PC-9 (cell line): ENCODE data around the gene SP100. TPM values are rescaled to one million over a fixed set of nuclear protein-coding genes. Genes with fewer than 3 reads are reported as not detected.

Experiments
- BruUV-seq: library from RNA; stranded (reverse); fragments of 400-500 nt; replicated peaks from 2 replicates; lab custom pipeline; 2021; lab: Mats Ljungman, UMichigan
- CTCF ChIA-PET: fragments of 300-600 bp; sonication (Branson Sonifier 250); formaldehyde crosslinking; loops from one replicate; lab custom pipeline; 2022; ENCODE audit warnings: antibody characterized with exemption; lab: Charles Lee
- POLR2A ChIA-PET: fragments of 300-600 bp; sonication (Branson Sonifier 250); formaldehyde crosslinking; loops from one replicate; lab custom pipeline; 2022; ENCODE audit warnings: antibody characterized with exemption; ENCODE audit not compliant: unreplicated experiment; lab: Charles Lee
- DNase-seq, 2 experiments: peaks; one replicate each; pipeline versions ENCODE4 v3.0.0 to v3.0.0-alpha.2; 2015 to 2022; ENCODE audit warnings: mixed read lengths in 1 of 2
- H2AFZ ChIP-seq: fragments of 200-600 bp; sonication (generic); 2 replicates; pipeline ENCODE4 v1.8.1; 2017; ENCODE audit warnings: antibody characterized with exemption
- H3F3A ChIP-seq: fragments of 200-600 bp; sonication (generic); 2 replicates; pipeline ENCODE4 v1.8.1; 2017; ENCODE audit warnings: antibody characterized with exemption, mild to moderate bottlenecking, low read depth; ENCODE audit not compliant: insufficient read depth
- H3K27ac ChIP-seq: fragments of 200-600 bp; sonication (generic); 2 replicates; pipeline ENCODE4 v1.6.1; 2016; ENCODE audit warnings: mixed run types
- H3K27me3 ChIP-seq: fragments of 200-600 bp; sonication (generic); 2 replicates; pipeline ENCODE4 v1.6.1; 2016; ENCODE audit warnings: low read depth, mixed run types; ENCODE audit not compliant: insufficient read depth
- H3K36me3 ChIP-seq: fragments of 200-600 bp; sonication (generic); 2 replicates; pipeline ENCODE4 v1.6.1; 2016; ENCODE audit warnings: low read depth, mixed run types
- H3K4me1 ChIP-seq: fragments of 200-600 bp; sonication (generic); replicated peaks from 2 replicates; pipeline ENCODE4 v1.6.1; 2016; ENCODE audit warnings: mixed run types; ENCODE audit not compliant: insufficient read depth
- H3K4me2 ChIP-seq: fragments of 200-600 bp; sonication (generic); 2 replicates; pipeline ENCODE4 v1.6.1; 2017; ENCODE audit warnings: mixed run types
- H3K4me3 ChIP-seq: fragments of 200-600 bp; sonication (generic); 2 replicates; pipeline ENCODE4 v1.6.1; 2016; ENCODE audit warnings: mixed run types
- H3K79me2 ChIP-seq: fragments of 200-600 bp; sonication (generic); 2 replicates; pipeline ENCODE4 v1.6.1; 2017; ENCODE audit warnings: low read depth, mixed run types
- H3K9me2 ChIP-seq: fragments of 200-600 bp; sonication (generic); 2 replicates; pipeline ENCODE4 v1.8.1; 2017; ENCODE audit warnings: mild to moderate bottlenecking; ENCODE audit not compliant: insufficient read depth
- H3K9me3 ChIP-seq: fragments of 200-600 bp; sonication (generic); 2 replicates; pipeline ENCODE4 v1.8.1; 2016; ENCODE audit warnings: low read depth; ENCODE audit not compliant: insufficient read depth
- H4K20me1 ChIP-seq: fragments of 200-600 bp; sonication (generic); 2 replicates; pipeline ENCODE4 v1.8.1; 2017; ENCODE audit not compliant: insufficient read depth
- CTCF ChIP-seq: fragments of 200-600 bp; sonication (generic); conservative IDR thresholded peaks from 2 replicates; pipeline ENCODE4 v1.6.1; 2017; ENCODE audit warnings: mixed run types, antibody characterized with exemption, mild to moderate bottlenecking, moderate library complexity
- EZH2 ChIP-seq: fragments of 200-600 bp; sonication (generic); IDR thresholded peaks from 2 replicates; pipeline ENCODE4 v1.8.0; 2017; ENCODE audit warnings: antibody characterized with exemption, low read depth
- intact Hi-C: fragments of 100-400 bp; cut with micrococcal nuclease; formaldehyde crosslinking; loops from one replicate; pipeline ENCODE4 v1.10.0; 2022; ENCODE audit not compliant: unreplicated experiment
- total RNA-seq: library from RNA; stranded (reverse); gene quantifications from 2 replicates; pipeline ENCODE4 v1.2.3, GENCODE V29; 2021

Gene SP100
- total RNA-seq, 1 experiment from 2014 or later = 61.7 TPM

- Histone ChIP-seq H3F3A (peaks cover 11% of the 10 kb centered on the region; the same call in 1 of the 2 replicates), H3K79me2 (no peaks in the 10 kb centered on the region), H4K20me1 (no peaks in the 10 kb centered on the region), H3K9me2 (no peaks in the 10 kb centered on the region), H3K4me1 (peaks cover 6% of the 10 kb centered on the region; the same call in 1 of the 2 replicates), H3K27ac (0 out of 2 replicates have a peak overlapping the region, but pooled peaks have one; percentile 21), H3K4me3 (no peak overlapping the region), H2AFZ (no peak overlapping the region), H3K36me3 (no peaks in the 10 kb centered on the region), H3K27me3 (no peaks in the 10 kb centered on the region), H3K9me3 (peaks cover 31% of the 10 kb centered on the region), H3K4me2 (no peak overlapping the region)
- DNase-seq = peak in 1 of 2 experiments; percentile 86
- CTCF ChIA-PET = no interaction called here
- TF ChIP-seq CTCF (no peak), EZH2 (no peak)
- intact Hi-C loops = no loop called here
- no TSS peak for BruUV-seq
- POLR2A ChIA-PET = no interaction called here
Measured at GRCh38 chr2:230520875-230521155, 104.8 kb downstream of the SP100 start.

- intact Hi-C loops = no loop called here
- H3K4me2 ChIP-seq = no peak overlapping the region
- no peaks in the 10 kb centered on the region for H3K9me2 ChIP-seq
- ChIA-PET POLR2A (no interaction called here), CTCF (no interaction called here)
- H3K27me3 ChIP-seq = no peaks in the 10 kb centered on the region
- H3K36me3 ChIP-seq = no peaks in the 10 kb centered on the region
- H3K27ac ChIP-seq = 0 out of 2 replicates have a peak overlapping the region, but pooled peaks have one; percentile 21
- peaks cover 6% of the 10 kb centered on the region; the same call in 1 of the 2 replicates for H3K4me1 ChIP-seq
- H3K9me3 ChIP-seq = peaks cover 33% of the 10 kb centered on the region
- no TSS peak for BruUV-seq
- H4K20me1 ChIP-seq = no peaks in the 10 kb centered on the region
- H2AFZ ChIP-seq = no peak overlapping the region
- DNase-seq = no peak
- TF ChIP-seq EZH2 (no peak), CTCF (no peak)
- H3K79me2 ChIP-seq = no peaks in the 10 kb centered on the region
- H3F3A ChIP-seq = peaks cover 11% of the 10 kb centered on the region; the same call in 1 of the 2 replicates
- no peak overlapping the region for H3K4me3 ChIP-seq
Measured at GRCh38 chr2:230521386-230521785, 105.4 kb downstream of the SP100 start.

DNA sequence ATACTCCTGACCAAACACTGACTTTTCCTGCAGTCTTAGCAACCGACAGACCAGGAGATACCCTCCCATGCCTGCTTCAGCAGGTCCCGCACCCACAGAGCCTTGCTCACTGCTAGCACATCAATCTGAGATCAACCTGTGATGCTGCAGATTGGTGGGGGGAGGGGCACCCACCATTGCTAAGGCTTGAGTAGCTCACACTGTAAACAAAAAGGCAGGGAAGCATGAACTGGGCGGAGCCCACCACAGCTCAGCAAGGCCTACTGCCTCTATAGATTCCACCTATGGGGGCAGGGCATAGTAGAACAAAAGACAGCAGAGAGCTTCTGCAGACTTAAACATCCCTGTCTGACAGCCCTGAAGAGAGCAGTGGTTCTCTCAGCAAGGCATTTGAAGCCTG is 109.7 kb downstream of the SP100 start:
- Histone ChIP-seq H3K79me2 (no peaks in the 10 kb centered on the region), H3K4me3 (no peak overlapping the region), H3K36me3 (no peaks in the 10 kb centered on the region), H3K9me3 (peaks cover 27% of the 10 kb centered on the region; the same call in 1 of the 2 replicates), H2AFZ (no peak overlapping the region), H3K4me2 (no peak overlapping the region), H3K9me2 (no peaks in the 10 kb centered on the region), H3K27ac (no peak overlapping the region), H4K20me1 (no peaks in the 10 kb centered on the region), H3K4me1 (0 out of 2 replicates have a peak, but pooled peaks cover 6% of the 10 kb centered on the region), H3F3A (peaks cover 6% of the 10 kb centered on the region; the same call in 1 of the 2 replicates), H3K27me3 (0 out of 2 replicates have a peak, but pooled peaks cover 4% of the 10 kb centered on the region)
- POLR2A ChIA-PET = no interaction called here
- DNase-seq = no peak
- TF ChIP-seq CTCF (no peak), EZH2 (no peak)
- CTCF ChIA-PET = no interaction called here
- intact Hi-C loops = no loop called here
- BruUV-seq = no TSS peak
